Right lobe of liver (tissue), 6 donors: ENCODE measurements around the gene CACNA1E. TPM values are rescaled to one million over a fixed set of nuclear protein-coding genes. Genes with fewer than 3 reads are reported as not detected.

Source experiments
- ATAC-seq, 4 donors: fragments of 200-7000 bp; cut with Tn5 transposase; one replicate each; pipeline ENCODE4 v1.9.1; 2020; ENCODE audit warnings: mild to moderate bottlenecking in 4 of 4, moderate library complexity in 4 of 4
- DNase-seq, 3 donors: peaks; one replicate each; pipeline ENCODE4 v3.0.0-alpha.2; 2020
- H3K27ac ChIP-seq, 3 donors: fragments of 200-600 bp; one replicate each; pipeline ENCODE4 v1.8.0; 2022
- H3K27me3 ChIP-seq, 2 donors: fragments of 200-600 bp; one replicate each; pipeline ENCODE4 v1.8.0; 2022
- H3K36me3 ChIP-seq, 4 donors: fragments of 200-600 bp; sonication (generic) in 1 of 4; one replicate each; pipeline versions ENCODE4 v1.5.1 to v1.8.0; 2017 to 2022; ENCODE audit warnings: control low read depth in 1 of 4
- H3K4me1 ChIP-seq, 4 donors: fragments of 200-600 bp; sonication (generic) in 1 of 4; one replicate each; pipeline versions ENCODE4 v1.5.1 to v1.8.0; 2017 to 2022; ENCODE audit warnings: control low read depth in 1 of 4
- H3K4me3 ChIP-seq, 3 donors: fragments of 200-600 bp; one replicate each; pipeline ENCODE4 v1.8.0; 2022
- H3K9me3 ChIP-seq, 4 donors: fragments of 200-600 bp; sonication (generic) in 1 of 4; one replicate each; pipeline versions ENCODE4 v1.5.1 to v1.8.0; 2017 to 2022; ENCODE audit warnings: control low read depth in 1 of 4
- CTCF ChIP-seq, 4 donors: fragments of 200-600 bp in 3 of 4; fragments of 450-650 bp in 1 of 4; IDR thresholded peaks; one replicate each; pipeline versions ENCODE4 v1.5.1 to v1.8.0; 2016 to 2022; ENCODE audit warnings: antibody characterized with exemption in 4 of 4, mild to moderate bottlenecking in 2 of 4
- POLR2A ChIP-seq: fragments of 450-650 bp; IDR thresholded peaks from one replicate; pipeline ENCODE4 v1.6.1; 2017; ENCODE audit warnings: antibody characterized with exemption, mild to moderate bottlenecking
- WGBS: methylation state at CpG from one replicate; pipeline ENCODE4 v1.1.6; 2018; ENCODE audit warnings: low coverage, low lambda C conversion rate; ENCODE audit not compliant: insufficient coverage; ENCODE audit errors: missing lambda C conversion rate; 5-methylcytosine and 5-hydroxymethylcytosine counted together
- intact Hi-C, 2 donors: fragments of 100-400 bp; cut with DNase I; formaldehyde crosslinking; loops; one replicate each; pipeline versions ENCODE4 v1.11.2 to v1.14.1; 2022
- total RNA-seq, 6 experiments: library from RNA; depleted of rRNA in 2 of 6; stranded (reverse); fragments of >200 nt in 2 of 6; fragmentation: NEBNext Ultra II Directional in 3 of 6; extraction: Animal tissue kit (Norgen Biotek cat#: 25700) in 3 of 6; gene quantifications; one replicate each; pipeline versions ENCODE4 v1.1.0 to v1.2.4, GENCODE V29; 2016 to 2023
- donor health status: DM: no; HTN: yes; CAD: no.
- donor health status: DM: no; HTN: no; CAD: no.
- donor health status: DM: no; HTN: no; CAD: no.
- donor health status: DM: no; HTN: yes; CAD: no.
- donor health status: DM: no; HTN: yes; CAD: no.

Gene CACNA1E
- total RNA-seq, 6 experiments from 2014 or later, result 0.05 to 0.09 (median 0.06) TPM; not detected in 2

GRCh38 chr1:181789395-181789794 lies 306.1 kb downstream of the CACNA1E start:
- DNase-seq, result no peak
- no peak for ATAC-seq
- TF ChIP-seq POLR2A, result no peak
- no peak for TF ChIP-seq CTCF (IDR thresholded peaks at IDR 0.05)
- peaks cover 0 to 1% (median under 1%) of the 10 kb centered on the region in 4 donors for H3K4me1 ChIP-seq
- H3K27ac ChIP-seq, result no peak overlapping the region
- H3K27me3 ChIP-seq, result no peaks in the 10 kb centered on the region
- WGBS, result 67% methylated on average over 1 of the region's 2 CpGs
- no peak overlapping the region for H3K4me3 ChIP-seq
- no peaks in the 10 kb centered on the region for H3K9me3 ChIP-seq
- H3K36me3 ChIP-seq, result no peaks in the 10 kb centered on the region
- intact Hi-C loops, result no loop called here

GRCh38 chr1:181791721-181792120 lies 308.4 kb downstream of the CACNA1E start:
- Histone ChIP-seq H3K27me3 (no peaks in the 10 kb centered on the region), H3K9me3 (no peaks in the 10 kb centered on the region), H3K4me1 (no peaks in the 10 kb centered on the region), H3K4me3 (no peak overlapping the region), H3K27ac (no peak overlapping the region), H3K36me3 (no peaks in the 10 kb centered on the region)
- DNase-seq, result no peak
- no peak for TF ChIP-seq CTCF (IDR thresholded peaks at IDR 0.05)
- no peak for TF ChIP-seq POLR2A
- intact Hi-C loops, result no loop called here
- WGBS, result 49% methylated on average over 6 of the region's 6 CpGs
- ATAC-seq, result no peak

- Histone ChIP-seq H3K4me1 (no peaks in the 10 kb centered on the region), H3K27ac (no peak overlapping the region), H3K27me3 (no peaks in the 10 kb centered on the region), H3K9me3 (no peaks in the 10 kb centered on the region), H3K36me3 (no peaks in the 10 kb centered on the region), H3K4me3 (no peak overlapping the region)
- 61% methylated on average over 6 of the region's 7 CpGs for WGBS
- TF ChIP-seq POLR2A, result no peak
- no peak for TF ChIP-seq CTCF (IDR thresholded peaks at IDR 0.05)
- intact Hi-C loops, result no loop called here
- DNase-seq (no peak), ATAC-seq (no peak)
Measured at GRCh38 chr1:181793831-181794230, 310.5 kb downstream of the CACNA1E start.

- 38% methylated on average over 2 of the region's 3 CpGs for whole genome bisulfite sequencing
- DNase-seq (no peak), ATAC-seq (no peak)
- Histone ChIP-seq H3K4me3 (no peak overlapping the region), H3K36me3 (no peaks in the 10 kb centered on the region), H3K27ac (no peak overlapping the region), H3K9me3 (no peaks in the 10 kb centered on the region), H3K27me3 (no peaks in the 10 kb centered on the region), H3K4me1 (no peaks in the 10 kb centered on the region)
- no peak for TF ChIP-seq CTCF (IDR thresholded peaks at IDR 0.05)
- intact Hi-C loops, result no loop called here
Measured at GRCh38 chr1:181794332-181794731, 311.0 kb downstream of the CACNA1E start.
